ENCODE data around the gene TCIRG1. TPM values are rescaled to one million over a fixed set of nuclear protein-coding genes. Genes with fewer than 3 reads are reported as not detected.

The TCIRG1 gene
- total and polyA plus RNA-seq, 2 of the 13 experiments (the other 11 are each of a cell fraction or from before 2014, with no cell fraction given): 48.0 to 69.6 TPM

DNA sequence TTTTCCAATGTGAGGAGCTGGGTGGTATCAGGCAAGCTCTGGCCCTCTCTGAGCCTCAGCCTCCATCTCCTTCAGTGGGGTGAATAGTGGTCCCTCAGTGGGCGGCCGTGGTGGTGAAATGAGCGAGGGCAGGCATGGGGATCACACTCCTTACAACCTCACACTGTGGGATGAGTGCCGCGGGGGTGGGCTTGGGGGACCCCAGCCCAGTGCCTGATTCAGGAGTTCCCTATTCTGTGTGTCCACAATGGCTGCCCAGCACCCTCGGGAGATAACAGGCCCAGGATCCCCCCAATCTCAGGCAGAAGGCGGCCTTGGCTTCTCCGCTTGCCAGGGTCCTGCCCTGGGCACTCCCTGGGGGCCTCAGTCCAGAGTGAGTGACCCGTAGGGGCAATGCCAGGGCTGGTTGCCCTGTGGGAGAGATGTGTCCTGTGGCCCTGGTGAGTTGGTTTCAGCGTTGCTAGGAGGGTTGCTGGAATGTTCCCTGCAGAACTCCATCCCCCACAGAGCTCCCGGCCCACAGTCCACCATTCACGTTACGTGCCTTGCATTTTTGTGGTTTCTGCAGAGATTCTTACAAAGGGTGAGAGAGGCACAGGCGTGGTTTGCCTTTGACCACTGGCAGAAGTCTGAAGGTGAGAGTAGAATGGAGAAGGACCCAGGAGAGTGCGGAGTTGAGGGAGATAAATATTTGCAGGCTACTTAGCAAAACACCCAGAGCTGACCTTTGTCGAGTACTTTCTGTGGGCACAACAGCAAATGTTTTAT, 25.8 kb upstream of the TCIRG1 start (continued):
- TF ChIP-seq, protein P1, sequence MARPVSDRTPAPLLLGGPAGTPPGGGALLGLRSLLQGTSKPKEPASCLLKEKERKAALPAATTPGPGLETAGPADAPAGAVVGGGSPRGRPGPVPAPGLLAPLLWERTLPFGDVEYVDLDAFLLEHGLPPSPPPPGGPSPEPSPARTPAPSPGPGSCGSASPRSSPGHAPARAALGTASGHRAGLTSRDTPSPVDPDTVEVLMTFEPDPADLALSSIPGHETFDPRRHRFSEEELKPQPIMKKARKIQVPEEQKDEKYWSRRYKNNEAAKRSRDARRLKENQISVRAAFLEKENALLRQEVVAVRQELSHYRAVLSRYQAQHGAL (CRISPR knock-in tag; IDR thresholded peaks at IDR 0.05; ENCODE audit: not compliant biosample characterization): no peak
- TF ChIP-seq ZKSCAN8 (CRISPR knock-in tag; IDR thresholded peaks at IDR 0.05; ENCODE audit: borderline replicate concordance) (0 out of 2 replicates have a peak, but pooled peaks have one; percentile 70), THAP11 (CRISPR knock-in tag; IDR thresholded peaks at IDR 0.05) (peak; percentile 34; the same call in 1 of the 2 replicates), ZNF501 (CRISPR knock-in tag; IDR thresholded peaks at IDR 0.05) (no peak), ZKSCAN5 (CRISPR knock-in tag; IDR thresholded peaks at IDR 0.05) (peak; percentile 82), ZNF703 (CRISPR knock-in tag; IDR thresholded peaks at IDR 0.05; ENCODE audit: borderline replicate concordance) (no peak), ZNF891 (CRISPR knock-in tag; IDR thresholded peaks at IDR 0.05) (no peak), EEA1 (CRISPR knock-in tag; IDR thresholded peaks at IDR 0.05; ENCODE audit: borderline replicate concordance) (no peak), ZNF432 (CRISPR knock-in tag; IDR thresholded peaks at IDR 0.05; ENCODE audit: borderline replicate concordance) (no peak), AKAP8 (CRISPR knock-in tag; IDR thresholded peaks at IDR 0.05) (no peak), ZNF326 (CRISPR knock-in tag; IDR thresholded peaks at IDR 0.05; ENCODE audit: borderline replicate concordance) (no peak), NCOA2 (CRISPR knock-in tag; IDR thresholded peaks at IDR 0.05) (peak; percentile 71), CBX5 (CRISPR knock-in tag; IDR thresholded peaks at IDR 0.05; ENCODE audit: borderline replicate concordance) (no peak), ZNF274 (CRISPR knock-in tag; IDR thresholded peaks at IDR 0.05) (no peak), CHCHD3 (CRISPR knock-in tag; IDR thresholded peaks at IDR 0.05) (no peak), MTA1 (CRISPR knock-in tag; IDR thresholded peaks at IDR 0.05; ENCODE audit: borderline replicate concordance) (no peak; the same call in 1 of the 2 replicates), ZNF619 (CRISPR knock-in tag; IDR thresholded peaks at IDR 0.05) (no peak), FOXO1 (CRISPR knock-in tag; IDR thresholded peaks at IDR 0.05) (0 out of 2 replicates have a peak, but pooled peaks have one; percentile 24), KDM5B (CRISPR knock-in tag; IDR thresholded peaks at IDR 0.05; ENCODE audit: borderline replicate concordance) (no peak; the same call in 1 of the 2 replicates)
- TF ChIP-seq, protein P2, sequence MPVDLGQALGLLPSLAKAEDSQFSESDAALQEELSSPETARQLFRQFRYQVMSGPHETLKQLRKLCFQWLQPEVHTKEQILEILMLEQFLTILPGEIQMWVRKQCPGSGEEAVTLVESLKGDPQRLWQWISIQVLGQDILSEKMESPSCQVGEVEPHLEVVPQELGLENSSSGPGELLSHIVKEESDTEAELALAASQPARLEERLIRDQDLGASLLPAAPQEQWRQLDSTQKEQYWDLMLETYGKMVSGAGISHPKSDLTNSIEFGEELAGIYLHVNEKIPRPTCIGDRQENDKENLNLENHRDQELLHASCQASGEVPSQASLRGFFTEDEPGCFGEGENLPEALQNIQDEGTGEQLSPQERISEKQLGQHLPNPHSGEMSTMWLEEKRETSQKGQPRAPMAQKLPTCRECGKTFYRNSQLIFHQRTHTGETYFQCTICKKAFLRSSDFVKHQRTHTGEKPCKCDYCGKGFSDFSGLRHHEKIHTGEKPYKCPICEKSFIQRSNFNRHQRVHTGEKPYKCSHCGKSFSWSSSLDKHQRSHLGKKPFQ (CRISPR knock-in tag; IDR thresholded peaks at IDR 0.05; ENCODE audit: insufficient replicate concordance): no peak
- TF ChIP-seq, protein P3, sequence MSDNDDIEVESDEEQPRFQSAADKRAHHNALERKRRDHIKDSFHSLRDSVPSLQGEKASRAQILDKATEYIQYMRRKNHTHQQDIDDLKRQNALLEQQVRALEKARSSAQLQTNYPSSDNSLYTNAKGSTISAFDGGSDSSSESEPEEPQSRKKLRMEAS (IDR thresholded peaks at IDR 0.05): peak; percentile 36; the same call in 1 of the 2 replicates
- TF ChIP-seq, protein P4, sequence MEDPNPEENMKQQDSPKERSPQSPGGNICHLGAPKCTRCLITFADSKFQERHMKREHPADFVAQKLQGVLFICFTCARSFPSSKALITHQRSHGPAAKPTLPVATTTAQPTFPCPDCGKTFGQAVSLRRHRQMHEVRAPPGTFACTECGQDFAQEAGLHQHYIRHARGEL (CRISPR knock-in tag; IDR thresholded peaks at IDR 0.05): no peak
- TF ChIP-seq, protein P5, sequence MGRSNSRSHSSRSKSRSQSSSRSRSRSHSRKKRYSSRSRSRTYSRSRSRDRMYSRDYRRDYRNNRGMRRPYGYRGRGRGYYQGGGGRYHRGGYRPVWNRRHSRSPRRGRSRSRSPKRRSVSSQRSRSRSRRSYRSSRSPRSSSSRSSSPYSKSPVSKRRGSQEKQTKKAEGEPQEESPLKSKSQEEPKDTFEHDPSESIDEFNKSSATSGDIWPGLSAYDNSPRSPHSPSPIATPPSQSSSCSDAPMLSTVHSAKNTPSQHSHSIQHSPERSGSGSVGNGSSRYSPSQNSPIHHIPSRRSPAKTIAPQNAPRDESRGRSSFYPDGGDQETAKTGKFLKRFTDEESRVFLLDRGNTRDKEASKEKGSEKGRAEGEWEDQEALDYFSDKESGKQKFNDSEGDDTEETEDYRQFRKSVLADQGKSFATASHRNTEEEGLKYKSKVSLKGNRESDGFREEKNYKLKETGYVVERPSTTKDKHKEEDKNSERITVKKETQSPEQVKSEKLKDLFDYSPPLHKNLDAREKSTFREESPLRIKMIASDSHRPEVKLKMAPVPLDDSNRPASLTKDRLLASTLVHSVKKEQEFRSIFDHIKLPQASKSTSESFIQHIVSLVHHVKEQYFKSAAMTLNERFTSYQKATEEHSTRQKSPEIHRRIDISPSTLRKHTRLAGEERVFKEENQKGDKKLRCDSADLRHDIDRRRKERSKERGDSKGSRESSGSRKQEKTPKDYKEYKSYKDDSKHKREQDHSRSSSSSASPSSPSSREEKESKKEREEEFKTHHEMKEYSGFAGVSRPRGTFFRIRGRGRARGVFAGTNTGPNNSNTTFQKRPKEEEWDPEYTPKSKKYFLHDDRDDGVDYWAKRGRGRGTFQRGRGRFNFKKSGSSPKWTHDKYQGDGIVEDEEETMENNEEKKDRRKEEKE (IDR thresholded peaks at IDR 0.05): no peak

All from HepG2 (cell line).